SW 1271 (cell line): ENCODE measurements around the gene TCP11.

Experiments used
- DNase-seq, 2 experiments: peaks; one replicate each; lab custom pipeline; 2025; lab: John Stamatoyannopoulos, UW

TCP11 gene

DNA sequence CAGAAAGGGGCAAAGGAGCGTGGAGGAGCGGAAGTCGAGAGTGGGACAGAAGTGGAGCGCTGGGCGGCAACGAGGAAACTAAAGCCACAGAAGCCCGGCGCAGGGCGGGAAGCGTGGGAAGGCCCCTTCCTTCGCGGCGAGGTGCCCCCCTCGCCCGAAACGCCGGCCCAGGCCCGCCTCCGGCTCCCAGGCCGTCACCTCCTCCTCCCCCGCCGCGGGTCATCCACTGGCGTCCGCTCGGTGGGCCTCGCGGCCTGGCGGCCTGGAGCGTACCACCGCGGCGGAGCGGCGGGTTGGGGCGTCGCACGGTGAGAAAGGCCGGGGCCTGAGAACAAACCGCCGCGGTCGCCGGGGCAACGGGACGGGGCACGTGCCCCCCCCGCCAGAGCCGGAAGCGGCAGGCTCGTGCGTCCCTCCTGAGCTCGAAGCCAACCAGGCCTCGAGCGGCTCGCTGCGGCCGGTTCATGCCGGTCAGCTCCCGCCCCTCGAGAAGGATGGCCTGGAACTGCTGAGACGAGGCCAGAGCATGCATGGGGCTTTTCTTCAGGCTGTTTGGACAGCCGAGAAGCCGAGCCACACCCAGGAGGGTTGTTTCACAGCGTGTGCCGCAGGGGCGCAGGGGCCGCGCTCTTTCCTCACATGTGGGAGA, at the start of gene TCP11:
TSS of gene TCP11 (minus strand) at position 333 of the 649 bp plus-strand sequence. CDS start 469 bp downstream, outside the sequence.
- DNase-seq: no peak

- DNase-seq: no peak
These were observed 49.2 kb upstream of the TCP11 start for GRCh38 chr6:35190306-35190705.

GRCh38 chr6:35188886-35189285, 47.7 kb upstream of the TCP11 start:
- DNase-seq: no peak

- no peak for DNase-seq
These were observed 45.4 kb upstream of the TCP11 start for GRCh38 chr6:35186571-35186970.

DNA sequence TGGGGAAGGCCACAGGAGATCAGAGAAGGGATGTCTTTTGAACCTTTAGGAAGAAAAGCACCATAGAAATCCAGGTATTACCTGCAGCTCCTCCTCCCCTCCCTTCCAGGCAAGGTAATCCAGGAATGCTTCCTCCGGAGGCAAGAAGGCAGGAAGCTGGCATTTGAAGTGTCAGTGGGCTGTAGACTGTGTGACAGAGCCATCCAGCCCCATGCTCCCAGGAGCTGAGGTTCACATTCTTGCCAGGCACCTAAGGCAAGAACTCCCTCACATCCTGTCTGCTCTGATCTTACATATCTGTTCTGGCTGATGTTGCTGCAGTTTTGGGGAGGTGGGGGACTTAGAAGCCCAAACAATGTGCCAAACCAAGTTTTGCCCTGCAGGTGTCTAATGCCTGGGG, 44.8 kb upstream of the TCP11 start:
- no peak for DNase-seq

DNA sequence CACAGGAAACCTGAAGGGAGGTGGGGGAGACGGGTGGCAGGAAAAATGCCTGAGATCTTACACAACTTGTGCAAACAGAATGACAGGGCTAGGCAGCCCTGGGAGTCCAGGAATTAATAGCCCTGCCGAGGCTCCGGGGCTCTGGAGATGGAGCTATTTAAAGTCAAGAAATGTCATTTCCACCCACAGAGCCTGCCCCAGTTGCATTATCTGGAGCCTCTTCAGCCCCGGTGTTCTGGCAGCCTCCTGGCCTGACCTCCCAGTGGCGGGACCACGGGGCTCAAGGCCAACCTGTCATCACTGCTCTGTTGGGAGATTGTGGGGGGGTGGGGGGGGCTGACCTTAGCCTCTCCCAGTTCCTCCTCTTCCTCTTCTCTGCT, 44.2 kb upstream of the TCP11 start:
- DNase-seq: no peak

- no peak for DNase-seq
These were observed 43.6 kb upstream of the TCP11 start for GRCh38 chr6:35184580-35185301.

GRCh38 chr6:35183935-35184334, 42.8 kb upstream of the TCP11 start:
- DNase-seq: no peak

DNA sequence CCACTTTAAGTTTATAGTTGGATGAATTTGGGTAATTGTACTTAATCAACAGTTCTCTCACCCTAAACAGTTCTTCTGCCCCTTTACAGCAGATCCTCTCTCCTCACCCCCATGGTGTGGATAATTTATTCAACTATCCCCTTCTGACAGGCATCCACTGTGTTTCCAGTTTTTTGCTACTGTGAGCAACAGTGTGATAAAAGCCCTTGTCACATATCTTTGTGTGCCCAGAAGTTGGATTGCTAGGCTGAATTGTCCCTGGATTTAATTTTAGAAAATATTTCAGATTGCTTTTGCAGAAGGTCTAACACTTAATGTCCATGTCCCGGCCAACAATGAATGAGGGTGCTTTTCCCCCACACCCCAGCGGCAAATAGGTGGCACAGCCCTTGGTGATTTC, 42.1 kb upstream of the TCP11 start:
- DNase-seq: no peak

GRCh38 chr6:35181933-35182612, 40.9 kb upstream of the TCP11 start:
- peak in 1 of 2 experiments; percentile 43 for DNase-seq

- DNase-seq: peak in 1 of 2 experiments; percentile 17
These were observed 40.3 kb upstream of the TCP11 start for GRCh38 chr6:35181308-35181932.

DNA sequence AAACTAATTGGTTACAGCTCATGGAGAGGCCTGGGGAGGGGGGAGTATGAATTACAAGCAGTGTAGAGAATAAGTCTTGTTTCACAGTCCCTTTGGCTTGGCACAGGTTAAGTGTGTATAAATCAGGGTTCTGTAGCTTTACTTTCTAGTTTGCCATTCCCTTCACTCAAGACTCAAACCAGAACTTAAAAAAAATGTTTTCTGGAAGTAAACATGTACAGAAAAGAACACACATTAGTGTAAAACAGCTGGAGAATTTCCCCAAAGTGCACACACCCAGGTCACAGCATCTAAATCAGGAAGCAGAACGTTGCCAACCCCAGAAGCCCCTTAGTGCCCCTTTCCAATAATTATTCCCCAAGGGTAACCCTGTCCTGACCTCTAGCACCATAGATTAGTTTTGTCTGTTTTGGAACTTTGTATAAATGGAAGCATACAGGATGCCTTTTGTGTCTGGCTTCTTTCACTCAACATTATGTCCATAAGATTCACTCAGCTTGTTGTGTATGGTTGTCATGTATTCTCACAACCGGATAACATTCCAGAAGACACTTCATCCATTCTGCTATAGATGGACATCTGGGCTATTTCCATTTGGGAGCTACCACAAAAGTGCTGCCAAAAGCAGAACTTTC, 38.9 kb upstream of the TCP11 start:
- DNase-seq: no peak

GRCh38 chr6:35178932-35179832, 38.0 kb upstream of the TCP11 start:
- no peak for DNase-seq

DNA sequence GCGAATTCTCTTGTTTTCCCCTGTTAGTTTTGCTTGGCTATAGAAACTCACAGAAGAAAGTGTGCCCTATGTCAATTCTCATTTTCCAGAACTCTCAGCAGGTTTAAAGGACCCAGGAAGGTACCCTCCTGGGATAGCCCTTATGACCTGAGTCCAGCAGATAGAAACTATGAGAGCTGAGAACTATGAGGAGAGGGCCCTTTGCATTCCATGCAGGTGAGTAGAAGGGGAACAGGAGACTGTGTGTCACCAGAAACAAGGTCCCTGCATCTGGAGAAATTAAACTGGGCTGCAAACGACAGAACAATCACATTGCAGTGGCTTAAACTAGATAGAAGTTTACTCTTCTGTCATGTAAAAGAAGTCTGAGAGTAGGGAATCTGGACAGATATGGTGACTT, 36.9 kb upstream of the TCP11 start:
- DNase-seq: no peak

- no peak for DNase-seq
These were observed 36.5 kb upstream of the TCP11 start for GRCh38 chr6:35177596-35177995.

GRCh38 chr6:35177157-35177556, 36.0 kb upstream of the TCP11 start:
- DNase-seq: no peak

DNA sequence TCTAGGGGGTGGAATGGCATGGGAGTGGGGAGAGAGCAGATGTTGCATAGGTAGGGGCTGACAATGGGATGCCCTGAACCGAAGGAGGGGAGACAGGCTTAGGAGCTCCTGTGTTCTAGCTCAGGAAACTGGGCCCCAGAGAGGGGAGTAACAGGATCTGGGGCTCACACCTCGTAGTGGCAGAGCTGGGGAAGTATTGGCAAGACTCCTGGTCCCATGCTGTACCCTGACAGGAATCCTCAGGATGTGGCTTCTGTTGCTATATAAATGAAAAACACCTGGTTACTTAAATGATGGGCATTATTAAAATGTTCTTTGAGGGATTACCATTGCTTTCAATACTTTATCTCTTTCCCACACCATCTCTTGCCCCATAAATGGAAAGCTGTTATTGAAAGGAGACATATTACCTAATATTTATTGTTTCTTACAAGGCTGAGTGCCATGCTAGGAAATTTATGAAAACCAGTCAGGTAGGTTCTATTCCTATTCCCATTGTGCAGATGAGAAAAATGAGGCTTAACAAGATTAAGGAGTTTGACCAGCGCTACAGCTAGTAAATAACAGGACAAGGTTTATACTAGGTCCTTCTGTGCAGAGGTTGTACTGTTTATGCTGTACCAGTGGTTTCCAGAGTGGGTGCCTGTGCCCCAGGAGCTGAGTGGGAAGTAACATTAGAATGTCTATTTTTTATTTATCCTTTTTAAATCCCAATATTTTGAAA, 35.3 kb upstream of the TCP11 start:
- DNase-seq: no peak

GRCh38 chr6:35174501-35174900, 33.4 kb upstream of the TCP11 start:
- DNase-seq: no peak

DNA sequence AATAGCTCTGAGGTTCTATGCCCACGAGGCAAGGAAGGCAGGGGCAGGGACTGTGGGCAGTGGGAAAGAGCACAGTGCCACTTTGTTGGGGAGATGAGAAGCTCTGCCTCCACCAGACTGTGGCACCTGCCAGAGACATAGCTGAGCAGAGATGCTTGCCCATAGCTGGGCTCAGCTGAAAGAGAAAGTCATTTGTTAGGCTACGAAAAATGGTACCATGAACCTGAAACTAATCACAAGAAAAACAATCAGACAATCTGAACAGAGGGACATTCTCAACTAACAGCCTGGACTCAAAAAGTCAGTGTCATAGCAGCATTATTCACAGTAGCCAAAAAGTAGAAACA, 32.9 kb upstream of the TCP11 start:
- no peak for DNase-seq

DNA sequence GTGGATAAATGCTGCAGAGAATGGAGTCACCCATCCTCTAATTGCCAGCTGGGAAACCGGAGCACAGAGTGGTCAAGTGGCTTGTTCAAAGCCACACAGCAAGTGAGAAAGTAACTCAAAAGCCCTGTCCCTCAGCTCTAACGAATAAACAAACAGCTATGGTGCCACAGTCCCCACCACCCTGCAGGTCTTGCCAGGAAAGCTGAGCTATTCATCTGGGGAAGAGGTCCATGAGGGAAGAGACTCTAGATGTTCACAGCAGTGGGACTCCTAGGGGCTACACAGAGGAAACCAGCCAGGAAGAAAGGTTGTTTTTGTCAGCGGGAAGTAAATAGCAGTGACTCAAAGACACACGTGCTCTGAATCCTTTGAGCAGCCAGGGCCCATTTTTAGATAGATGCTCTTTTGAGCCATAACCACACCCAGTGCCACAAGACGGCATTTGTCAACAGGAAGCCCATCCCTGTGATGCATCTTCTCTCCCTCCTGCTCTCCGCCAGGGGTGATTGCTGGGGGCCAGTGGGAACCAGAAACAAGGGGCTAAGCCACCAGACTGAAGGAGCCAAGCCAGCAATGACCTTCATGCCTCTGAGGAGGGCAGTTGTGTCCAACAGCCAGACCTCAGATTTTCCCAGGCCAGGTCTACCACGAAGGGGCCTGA, 32.4 kb upstream of the TCP11 start:
- DNase-seq: no peak
